ENCODE data around the gene MYLK4. TPM values are rescaled to one million over a fixed set of nuclear protein-coding genes. Genes with fewer than 3 reads are reported as not detected.
A peak's percentile ranks its signal among the peaks of the same experiment; 100 is the strongest.

MYLK4 gene
- total RNA-seq, 1 experiment from 2014 or later = 0.93 TPM

DNA sequence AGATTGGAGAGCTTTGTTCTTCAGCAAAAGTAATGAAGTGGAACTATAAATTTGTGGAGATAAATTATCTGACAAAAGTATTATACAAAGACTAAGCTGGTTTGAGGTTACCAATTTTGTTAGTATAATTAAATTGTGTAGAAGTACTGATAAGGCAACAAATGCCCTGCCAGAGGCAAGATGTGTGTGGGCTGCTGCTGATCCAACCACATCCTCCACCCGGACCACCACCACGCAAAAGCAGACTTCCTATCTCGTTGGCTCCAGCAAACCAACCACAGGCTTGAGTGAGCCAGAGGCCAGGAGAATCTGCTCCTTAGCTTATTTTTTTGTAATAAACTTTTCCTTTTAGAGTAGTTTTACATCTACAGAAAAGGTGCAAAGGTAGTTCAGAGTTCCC is 1.1 kb upstream of the MYLK4 start:
- intact Hi-C loops (cut with micrococcal nuclease) = no loop called here
- no peaks in the 10 kb centered on the region for H3K27me3 Mint-ChIP-seq (ENCODE audit: insufficient read depth, unreplicated experiment)
- TF ChIP-seq, protein P1, sequence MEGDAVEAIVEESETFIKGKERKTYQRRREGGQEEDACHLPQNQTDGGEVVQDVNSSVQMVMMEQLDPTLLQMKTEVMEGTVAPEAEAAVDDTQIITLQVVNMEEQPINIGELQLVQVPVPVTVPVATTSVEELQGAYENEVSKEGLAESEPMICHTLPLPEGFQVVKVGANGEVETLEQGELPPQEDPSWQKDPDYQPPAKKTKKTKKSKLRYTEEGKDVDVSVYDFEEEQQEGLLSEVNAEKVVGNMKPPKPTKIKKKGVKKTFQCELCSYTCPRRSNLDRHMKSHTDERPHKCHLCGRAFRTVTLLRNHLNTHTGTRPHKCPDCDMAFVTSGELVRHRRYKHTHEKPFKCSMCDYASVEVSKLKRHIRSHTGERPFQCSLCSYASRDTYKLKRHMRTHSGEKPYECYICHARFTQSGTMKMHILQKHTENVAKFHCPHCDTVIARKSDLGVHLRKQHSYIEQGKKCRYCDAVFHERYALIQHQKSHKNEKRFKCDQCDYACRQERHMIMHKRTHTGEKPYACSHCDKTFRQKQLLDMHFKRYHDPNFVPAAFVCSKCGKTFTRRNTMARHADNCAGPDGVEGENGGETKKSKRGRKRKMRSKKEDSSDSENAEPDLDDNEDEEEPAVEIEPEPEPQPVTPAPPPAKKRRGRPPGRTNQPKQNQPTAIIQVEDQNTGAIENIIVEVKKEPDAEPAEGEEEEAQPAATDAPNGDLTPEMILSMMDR (IDR thresholded peaks at IDR 0.05; ENCODE audit: unreplicated experiment) = no peak

DNA sequence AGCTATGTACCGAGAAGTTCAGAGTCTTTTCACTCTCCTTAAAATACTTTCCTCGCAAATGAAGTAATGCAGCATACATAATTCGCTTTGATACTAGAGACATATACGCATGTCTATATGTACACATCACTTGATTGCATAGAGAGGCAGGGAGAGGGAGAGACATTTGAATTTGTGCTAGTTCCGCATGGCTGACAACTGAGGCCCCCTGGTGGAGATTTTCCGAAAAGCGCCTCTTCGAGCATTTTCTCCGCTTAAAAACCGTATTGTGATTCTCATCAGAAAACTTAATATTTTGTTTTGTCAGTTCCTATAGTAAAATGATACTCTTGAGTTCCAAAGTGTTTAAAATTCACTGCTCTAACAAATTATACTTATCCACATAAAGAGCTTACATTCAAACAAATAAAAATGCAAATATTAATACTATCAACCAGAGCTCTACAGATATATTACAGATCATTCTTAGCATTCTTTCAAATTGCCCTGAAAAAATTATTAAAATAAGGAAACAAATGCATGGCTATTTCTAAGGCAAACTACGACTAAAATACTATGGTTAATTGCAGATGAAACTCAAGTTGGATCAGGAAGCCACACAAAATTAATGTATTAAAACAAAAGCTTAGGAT is 637 bp downstream of the MYLK4 start:
- peak; percentile 63 for DNase-seq (ENCODE audit: unreplicated experiment)
- no peaks in the 10 kb centered on the region for H3K4me1 Mint-ChIP-seq (ENCODE audit: insufficient read depth, unreplicated experiment)
- TF ChIP-seq, protein P1 (IDR thresholded peaks at IDR 0.05; ENCODE audit: unreplicated experiment) = peak; percentile 80
- no peak overlapping the region for H3K27ac Mint-ChIP-seq (ENCODE audit: low read depth, unreplicated experiment)
- H3K4me3 Mint-ChIP-seq (ENCODE audit: unreplicated experiment) = no peak overlapping the region
- CTCF ChIA-PET = interaction anchor here (0.6 to 4.4 kb wide), 26 partner anchors 9 to 1157 kb away, joined by 3 to 66 read pairs (median 4); no protein-coding TSS in a partner anchor
- BruUV-seq (replicated peaks) = no TSS peak
- no peaks in the 10 kb centered on the region for H3K9me3 Mint-ChIP-seq (ENCODE audit: unreplicated experiment)
- POLR2A ChIA-PET = interaction anchor here (0.8 to 1.4 kb wide), 2 partner anchors 14 to 1154 kb away, joined by 3 to 7 read pairs; no protein-coding TSS in a partner anchor
- H3K27me3 Mint-ChIP-seq (ENCODE audit: insufficient read depth, unreplicated experiment) = no peaks in the 10 kb centered on the region
- H3K36me3 Mint-ChIP-seq (ENCODE audit: insufficient read depth, unreplicated experiment) = no peaks in the 10 kb centered on the region
- intact Hi-C loops (cut with micrococcal nuclease) = loop anchor here (1.0 kb wide), 1 partner anchor 1154 kb away; no protein-coding TSS in a partner anchor

More for the DNA sequence above, 1.1 kb upstream of the MYLK4 start:
- POLR2A ChIA-PET = no interaction called here
- no peaks in the 10 kb centered on the region for H3K9me3 Mint-ChIP-seq (ENCODE audit: unreplicated experiment)
- H3K36me3 Mint-ChIP-seq (ENCODE audit: insufficient read depth, unreplicated experiment) = no peaks in the 10 kb centered on the region
- no TSS peak for BruUV-seq (replicated peaks)
- CTCF ChIA-PET = interaction anchor here (0.7 to 4.4 kb wide), 6 partner anchors 11 to 23 kb away, joined by 3 to 66 read pairs (median 4); no protein-coding TSS in a partner anchor
- no peak overlapping the region for H3K4me3 Mint-ChIP-seq (ENCODE audit: unreplicated experiment)
- DNase-seq (ENCODE audit: unreplicated experiment) = no peak
- no peaks in the 10 kb centered on the region for H3K4me1 Mint-ChIP-seq (ENCODE audit: insufficient read depth, unreplicated experiment)
- no peak overlapping the region for H3K27ac Mint-ChIP-seq (ENCODE audit: low read depth, unreplicated experiment)

DNA sequence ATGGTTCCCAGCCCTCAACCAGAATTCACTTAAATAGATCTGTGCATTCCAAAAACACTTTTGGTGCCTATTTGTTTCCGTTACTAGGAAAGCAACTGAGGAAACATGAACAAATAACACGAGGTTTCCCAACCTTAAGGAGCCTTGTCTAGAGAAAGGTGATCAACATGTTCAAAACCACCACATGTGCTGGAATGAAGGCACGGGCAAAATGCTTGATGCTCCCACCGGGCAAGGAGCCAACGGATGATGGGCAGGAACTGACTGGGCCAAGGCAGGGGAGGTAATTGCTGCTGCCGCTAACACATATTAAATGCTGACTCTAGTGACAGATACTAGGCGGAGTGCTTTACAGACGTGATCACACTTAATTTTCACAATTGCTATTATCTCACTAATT is 2.5 kb downstream of the MYLK4 start:
- Mint-ChIP-seq H3K27me3 (ENCODE audit: insufficient read depth, unreplicated experiment) (no peaks in the 10 kb centered on the region), H3K36me3 (ENCODE audit: insufficient read depth, unreplicated experiment) (no peaks in the 10 kb centered on the region), H3K4me3 (ENCODE audit: unreplicated experiment) (no peak overlapping the region), H3K4me1 (ENCODE audit: insufficient read depth, unreplicated experiment) (no peaks in the 10 kb centered on the region), H3K27ac (ENCODE audit: low read depth, unreplicated experiment) (no peak overlapping the region), H3K9me3 (ENCODE audit: unreplicated experiment) (no peaks in the 10 kb centered on the region)
- TF ChIP-seq, protein P1 (IDR thresholded peaks at IDR 0.05; ENCODE audit: unreplicated experiment) = no peak
- BruUV-seq (replicated peaks) = no TSS peak
- intact Hi-C loops (cut with micrococcal nuclease) = no loop called here
- ChIA-PET POLR2A (no interaction called here), CTCF (interaction anchor here (0.5 to 4.4 kb wide), 5 partner anchors 9 to 1151 kb away, joined by 3 to 66 read pairs (median 6); no protein-coding TSS in a partner anchor)
- DNase-seq (ENCODE audit: unreplicated experiment) = no peak

DNA sequence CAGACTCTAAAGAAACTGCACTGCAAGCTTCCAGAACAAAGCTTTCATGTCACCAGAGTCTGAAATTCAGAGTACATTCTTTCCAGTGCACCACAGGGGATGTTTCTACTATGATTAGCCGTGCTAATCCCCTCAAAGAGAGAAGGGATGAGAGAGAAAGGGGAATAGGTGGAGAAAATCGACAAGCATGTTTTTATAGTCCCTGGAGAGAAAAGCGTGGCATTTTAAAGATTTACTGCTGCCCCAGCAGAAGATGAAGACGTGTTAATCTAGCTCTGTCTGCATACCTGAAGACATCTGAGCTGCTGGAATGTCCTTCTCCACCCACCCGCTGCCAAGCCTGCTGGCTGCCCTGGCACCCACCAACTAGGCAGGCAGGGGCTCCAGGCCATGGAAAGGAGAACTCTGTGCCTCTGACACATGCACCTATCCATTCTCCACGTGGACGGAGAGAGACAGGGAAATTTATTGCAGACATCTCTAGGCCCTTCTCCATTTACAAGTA is 4.1 kb downstream of the MYLK4 start:
- no peak overlapping the region for H3K4me3 Mint-ChIP-seq (ENCODE audit: unreplicated experiment)
- TF ChIP-seq, protein P1 (IDR thresholded peaks at IDR 0.05; ENCODE audit: unreplicated experiment) = no peak
- no peaks in the 10 kb centered on the region for H3K4me1 Mint-ChIP-seq (ENCODE audit: insufficient read depth, unreplicated experiment)
- intact Hi-C loops (cut with micrococcal nuclease) = no loop called here
- H3K27me3 Mint-ChIP-seq (ENCODE audit: insufficient read depth, unreplicated experiment) = no peaks in the 10 kb centered on the region
- no peaks in the 10 kb centered on the region for H3K9me3 Mint-ChIP-seq (ENCODE audit: unreplicated experiment)
- no peak overlapping the region for H3K27ac Mint-ChIP-seq (ENCODE audit: low read depth, unreplicated experiment)
- H3K36me3 Mint-ChIP-seq (ENCODE audit: insufficient read depth, unreplicated experiment) = no peaks in the 10 kb centered on the region
- DNase-seq (ENCODE audit: unreplicated experiment) = no peak
- ChIA-PET POLR2A (interaction anchor here (0.7 kb wide), 1 partner anchor 22 kb away, joined by 3 read pairs; no protein-coding TSS in a partner anchor), CTCF (interaction anchor here (0.6 to 1.1 kb wide), 2 partner anchors 9 to 542 kb away, joined by 3 to 4 read pairs; no protein-coding TSS in a partner anchor)
- BruUV-seq (replicated peaks) = no TSS peak
